SKM-1 treated with dmso at 0.1 percent for 144 hours (cell line): Measurements from ENCODE around the gene CXCR5.

Experiments
- DNase-seq: peaks from one replicate; lab custom pipeline; 2025; ENCODE audit not compliant: unreplicated experiment; lab: John Stamatoyannopoulos, UW

CXCR5 gene

DNA sequence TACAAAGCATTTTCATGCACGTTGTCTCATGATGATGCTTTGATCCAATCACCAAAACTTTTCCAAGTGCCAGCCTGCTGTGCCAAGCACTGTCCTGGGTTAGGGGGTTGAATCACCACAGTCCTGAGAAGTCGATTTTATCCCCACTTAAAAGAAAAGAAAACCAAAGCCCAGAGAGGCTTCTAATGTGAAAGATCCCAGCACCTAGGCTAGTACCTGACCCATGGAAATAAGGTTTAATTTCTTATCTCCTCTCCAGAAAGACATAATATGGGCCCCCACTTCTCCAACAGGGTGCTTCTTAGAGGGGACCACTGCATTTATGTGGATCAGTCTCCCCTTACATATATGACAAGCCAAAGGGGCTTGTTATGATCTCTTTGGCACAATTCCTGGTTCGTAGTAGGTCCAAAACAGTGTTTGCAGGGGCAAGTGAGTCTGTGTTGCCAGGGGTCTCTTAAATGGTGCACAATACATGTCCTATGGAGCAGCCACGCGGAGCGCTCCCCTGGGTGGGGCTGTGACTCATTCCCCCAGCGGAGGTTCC, 43.9 kb downstream of the CXCR5 start:
- no peak for DNase-seq

DNA sequence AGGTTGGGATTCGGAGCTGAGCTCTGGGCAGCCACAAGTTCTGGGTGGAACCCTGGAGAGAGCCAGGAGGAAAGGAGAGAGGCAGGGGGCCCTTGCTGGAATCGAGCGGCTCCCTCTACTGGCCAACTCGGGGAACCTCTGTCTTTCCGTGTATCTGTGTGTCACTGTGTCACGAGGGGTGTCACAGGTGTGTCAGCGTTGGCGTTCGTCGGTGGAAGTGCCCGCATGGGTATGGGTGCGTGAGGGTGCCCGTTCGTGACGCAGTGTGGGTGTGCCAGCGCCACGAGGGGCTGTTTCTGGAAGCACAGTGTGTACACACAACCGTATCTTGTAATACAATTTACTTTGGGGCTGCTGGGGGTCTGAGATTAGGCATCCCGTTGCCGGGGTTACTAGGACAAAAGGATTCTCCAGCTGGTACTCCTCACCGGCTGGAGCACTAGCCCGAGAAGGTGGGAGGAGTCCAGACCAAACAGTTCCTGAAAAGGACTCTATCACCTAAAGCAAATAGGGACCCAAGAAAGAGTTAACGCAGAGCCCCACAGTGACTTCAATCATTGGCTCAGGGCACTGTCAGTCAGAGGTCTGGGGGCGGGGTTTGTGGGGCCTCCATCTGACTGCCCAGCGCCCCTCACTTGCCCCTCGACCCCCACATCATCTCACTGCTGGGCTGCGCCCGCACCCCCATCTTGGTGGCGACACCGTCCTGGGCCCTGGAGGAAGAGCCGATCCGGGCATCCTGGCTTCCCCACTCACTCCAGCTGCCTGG, 44.6 kb downstream of the CXCR5 start:
- peak; percentile 83 for DNase-seq

DNA sequence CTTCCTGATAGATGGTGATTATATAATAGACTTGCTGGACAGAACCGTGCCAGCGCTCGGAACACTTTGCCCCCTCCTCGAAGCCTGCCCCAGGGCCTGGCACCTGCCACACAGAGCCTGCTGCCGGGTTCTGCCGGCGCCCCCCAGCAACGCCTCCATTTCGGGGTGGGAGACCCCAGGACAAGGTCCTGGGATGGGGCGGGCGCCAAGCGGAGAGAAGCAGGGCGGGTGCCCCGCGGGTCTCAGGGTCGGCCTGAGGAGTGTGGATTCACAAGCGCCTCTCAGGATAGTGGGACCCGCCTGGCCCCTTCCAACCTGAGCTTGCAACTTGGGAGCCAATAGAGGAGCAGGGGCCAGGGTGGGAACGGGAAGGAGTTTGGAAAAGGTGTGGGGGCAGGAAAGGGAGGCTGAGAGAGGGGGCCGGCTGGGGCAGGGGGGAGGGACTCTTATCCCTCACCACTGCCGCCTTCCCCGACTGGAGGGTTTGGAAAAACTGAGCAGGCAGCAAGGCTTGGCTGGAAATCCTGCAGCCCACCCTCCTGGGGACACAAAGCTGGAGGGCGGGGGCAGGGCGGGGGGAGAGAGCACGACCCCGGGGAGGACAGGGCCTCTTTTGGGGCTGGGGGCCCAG, 45.3 kb downstream of the CXCR5 start:
- DNase-seq = peak; percentile 60

DNA sequence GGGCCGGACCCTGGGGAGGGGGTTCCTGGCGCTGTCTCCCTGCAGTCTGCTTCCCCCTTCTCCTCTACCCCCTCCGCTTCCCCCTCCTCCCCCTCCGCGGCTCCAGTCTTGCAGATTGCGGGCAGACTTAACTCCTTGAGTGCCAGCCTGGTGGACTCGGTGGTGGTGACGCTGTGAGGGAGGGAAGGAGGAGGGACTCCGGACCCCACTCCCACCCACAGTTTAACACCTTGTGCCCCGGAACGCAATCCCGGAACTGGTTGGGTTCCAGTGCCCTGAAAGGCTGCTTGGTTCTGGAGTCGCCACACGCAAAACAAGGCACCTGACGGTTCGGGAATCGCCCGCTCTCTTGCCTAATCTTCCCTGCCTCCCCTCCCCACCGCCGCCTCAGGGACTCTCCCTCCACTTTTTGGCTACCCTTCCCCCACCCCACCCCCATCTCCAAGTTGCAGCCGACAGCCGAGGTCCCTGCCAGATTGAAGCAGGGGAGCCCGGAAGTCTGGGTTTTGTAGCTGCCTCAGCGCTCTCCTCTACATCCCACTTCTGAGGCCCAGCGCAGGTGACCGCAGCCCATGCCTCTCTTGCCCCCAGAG, 45.9 kb downstream of the CXCR5 start:
- DNase-seq = peak; percentile 88

DNA sequence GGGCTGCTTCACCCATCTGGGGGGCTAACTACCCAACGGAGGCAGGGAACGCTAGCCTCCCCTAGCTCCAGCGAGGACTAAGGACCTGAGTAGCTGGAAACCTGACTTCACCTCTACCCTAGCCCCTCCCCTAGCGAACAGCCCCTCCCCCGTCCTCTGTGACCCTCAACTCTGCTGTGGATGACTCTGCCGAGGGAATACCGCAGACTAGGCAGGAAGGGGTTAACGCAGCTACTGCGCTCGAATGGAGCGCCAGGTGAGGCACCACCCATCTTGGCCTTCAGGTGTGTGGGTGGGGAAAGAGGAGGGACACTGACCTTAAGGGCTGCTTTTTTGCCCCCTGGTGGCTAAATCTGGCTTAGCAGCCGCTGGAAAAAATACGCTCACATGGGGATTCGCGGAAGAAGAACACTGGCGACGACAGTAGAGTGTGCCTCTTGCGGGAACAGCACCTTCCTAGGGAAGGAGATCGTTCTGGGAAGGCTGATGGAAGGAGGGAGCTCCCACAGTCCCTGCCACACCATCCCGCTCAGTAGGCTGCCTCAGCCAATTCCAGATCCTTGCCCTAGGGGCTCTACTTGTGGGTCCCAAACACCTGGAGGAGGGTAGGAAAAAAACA, 46.5 kb downstream of the CXCR5 start:
- peak; percentile 60 for DNase-seq

DNA sequence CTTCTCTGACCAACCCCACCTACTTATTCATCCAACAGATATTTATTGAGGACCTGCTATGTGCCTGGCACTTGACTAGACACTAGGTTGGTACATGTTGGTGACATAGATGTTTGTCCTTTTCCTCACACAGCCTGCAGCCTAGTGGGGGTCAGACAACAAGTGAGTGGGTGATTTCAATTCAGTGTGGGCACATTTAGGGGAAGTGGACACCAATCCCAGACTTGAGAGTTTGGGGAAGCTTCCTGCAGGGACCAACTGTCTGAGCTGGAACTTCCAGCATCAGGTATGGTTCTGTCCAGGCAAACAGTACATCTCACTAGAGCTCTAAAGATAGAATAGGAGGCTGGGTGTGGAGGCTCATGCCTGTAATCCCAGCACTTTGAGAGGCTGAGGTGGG, 47.9 kb downstream of the CXCR5 start:
- no peak for DNase-seq

DNA sequence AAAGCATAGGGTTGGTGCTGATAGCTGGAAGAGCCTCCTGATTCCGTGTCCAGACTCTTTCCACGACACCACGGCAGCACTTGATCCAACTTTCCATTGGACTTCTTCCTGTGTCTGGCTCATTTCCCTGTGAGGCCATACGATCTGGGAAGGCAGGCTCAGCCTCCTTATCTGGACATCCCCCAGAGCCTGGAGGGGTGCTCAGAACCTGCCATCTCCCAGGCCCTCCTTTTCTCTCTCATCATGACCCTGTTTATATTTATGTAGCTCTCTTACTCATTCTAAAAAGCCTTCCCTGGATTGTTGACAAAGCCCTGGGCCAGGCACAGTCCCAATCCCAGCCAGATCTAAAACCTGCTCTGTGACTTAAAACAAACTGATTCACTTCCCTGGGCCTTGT, 49.8 kb downstream of the CXCR5 start:
- no peak for DNase-seq

DNA sequence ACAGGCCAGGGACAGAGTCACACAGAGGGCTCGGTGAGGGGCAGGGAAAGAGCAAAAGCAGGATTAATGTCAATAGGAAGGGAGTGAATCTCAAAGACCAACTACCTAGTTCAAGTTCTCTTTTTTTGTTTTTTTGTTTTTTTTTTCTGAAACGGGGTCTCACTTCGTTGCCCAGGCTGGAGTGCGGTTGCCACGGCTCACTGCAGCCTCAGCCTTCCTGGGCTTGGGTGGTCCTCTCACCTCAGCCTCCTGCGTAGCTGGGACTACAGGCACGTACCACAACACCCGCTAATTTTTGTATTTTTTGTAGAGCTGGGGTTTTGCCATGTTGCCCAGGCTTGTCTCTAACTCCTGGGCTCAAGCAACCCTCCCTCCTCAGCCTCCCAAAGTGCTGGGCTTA, 51.7 kb downstream of the CXCR5 start:
- no peak for DNase-seq

DNA sequence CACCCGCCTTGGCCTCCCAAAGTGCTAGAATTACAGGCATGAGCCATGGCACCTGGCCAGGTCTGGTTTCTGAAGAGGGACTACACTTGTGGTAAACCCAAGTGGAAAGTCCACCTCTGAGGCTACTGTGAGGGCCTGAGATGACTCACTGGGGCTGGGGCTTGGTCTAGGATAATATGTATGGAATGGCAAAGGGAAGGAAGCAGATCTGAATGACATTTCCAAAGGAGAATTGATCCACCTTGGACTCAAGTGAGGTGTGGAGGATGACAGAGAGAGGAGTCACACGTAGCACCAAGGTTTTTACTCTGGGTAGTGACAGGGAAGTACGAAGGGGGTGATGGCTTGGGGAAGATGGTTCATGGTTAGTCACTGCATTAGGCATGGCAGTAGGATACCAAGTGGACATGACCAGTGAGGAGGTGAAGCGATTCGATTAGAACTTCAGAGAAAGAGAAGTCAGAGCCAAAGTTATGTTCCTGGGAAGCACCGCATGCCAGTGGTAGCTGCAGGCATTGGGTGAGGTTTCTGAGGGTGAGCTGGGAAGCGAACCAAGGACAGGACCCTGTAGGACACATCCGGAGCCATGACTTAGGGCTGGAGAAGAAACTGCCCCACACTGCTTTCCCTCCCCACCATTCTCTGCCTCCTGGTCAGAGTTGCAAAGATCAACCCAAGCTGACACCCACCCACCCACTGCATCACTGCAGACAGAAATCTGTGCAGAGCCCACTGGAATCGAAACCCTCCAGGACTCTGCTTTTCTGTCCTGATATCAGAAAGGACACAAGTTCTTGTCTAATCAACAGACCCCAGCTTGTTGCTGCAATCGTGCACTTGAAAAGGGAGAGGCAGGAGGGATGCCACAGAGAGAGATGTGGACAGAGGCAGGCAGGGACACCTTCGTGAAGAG, 55.1 kb downstream of the CXCR5 start:
- no peak for DNase-seq

DNA sequence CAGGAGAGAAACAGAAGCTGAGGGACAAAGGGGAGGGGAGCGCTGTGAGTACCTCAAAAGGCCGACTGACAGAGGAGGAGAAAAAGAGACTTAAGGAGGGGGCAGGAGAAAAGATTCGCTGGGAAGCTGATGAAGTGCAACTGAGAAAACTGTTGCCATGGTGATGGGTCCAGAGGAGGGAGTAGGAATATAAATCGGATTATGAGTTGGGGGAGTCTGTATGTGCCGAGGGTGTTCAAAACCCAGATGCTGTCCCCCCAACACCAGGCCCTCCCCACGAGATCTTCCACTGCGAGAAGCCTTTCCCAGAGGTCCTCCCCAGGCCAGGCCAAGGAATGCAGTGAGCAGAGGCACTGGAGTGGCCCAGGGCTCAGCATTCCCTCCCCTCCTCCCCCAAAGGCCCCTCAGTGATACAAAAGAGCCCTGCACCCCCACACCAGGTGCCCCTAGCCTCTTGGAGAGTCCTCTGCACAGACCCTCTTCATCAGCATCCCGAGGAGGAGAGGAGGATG, 55.8 kb downstream of the CXCR5 start:
- no peak for DNase-seq

DNA sequence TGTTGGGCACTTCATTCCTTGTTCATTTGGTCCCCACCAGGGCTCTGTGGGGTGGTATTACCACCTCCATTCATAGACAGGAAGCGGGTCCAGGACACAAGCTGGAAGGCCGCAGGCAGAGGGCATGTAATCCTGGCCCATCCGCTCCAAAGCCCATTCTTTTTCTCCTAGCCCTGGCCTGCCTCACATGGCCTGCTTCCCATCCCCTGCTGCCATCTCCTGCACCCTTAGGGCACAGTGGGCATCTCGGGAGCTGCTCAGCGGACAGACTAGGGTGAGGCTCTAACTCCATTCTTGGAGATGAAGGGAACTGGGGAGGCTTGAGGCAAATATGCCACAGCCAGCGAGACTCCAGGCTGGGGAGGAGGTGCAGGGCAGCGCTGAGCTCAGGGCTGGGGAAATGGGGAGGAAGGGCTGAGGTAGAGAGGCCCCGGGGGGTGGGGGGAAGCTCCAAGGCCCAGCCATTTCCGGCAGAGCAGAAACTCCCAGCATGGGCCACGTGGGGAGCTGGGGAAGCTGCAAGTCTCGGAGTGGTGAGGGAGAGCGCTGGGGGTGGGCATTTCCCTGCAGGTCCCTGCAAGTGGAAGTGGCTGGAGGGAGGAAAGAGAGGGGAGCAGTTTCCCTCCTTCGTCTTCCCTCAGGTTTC, 56.4 kb downstream of the CXCR5 start:
- peak; percentile 78 for DNase-seq

DNA sequence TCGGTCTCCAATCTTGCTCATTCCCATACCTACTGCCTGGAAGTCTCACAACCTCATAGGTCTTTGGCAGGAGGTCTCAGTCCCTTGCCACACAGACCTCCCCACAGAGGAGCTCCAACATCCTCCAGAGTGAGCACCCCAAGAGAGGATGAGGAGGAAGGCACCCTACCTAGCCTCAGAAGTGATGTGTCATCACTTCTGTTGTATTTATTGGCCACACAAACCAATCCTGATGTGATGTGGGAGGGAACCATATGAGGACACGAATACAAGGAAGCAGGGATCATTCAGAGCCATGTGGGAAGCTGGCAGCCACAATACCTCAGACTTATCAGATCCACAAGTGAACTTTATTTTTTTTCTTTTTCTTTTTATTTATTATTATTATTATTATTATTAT, 63.4 kb downstream of the CXCR5 start:
- no peak for DNase-seq
